HCT116 (cell line): Measurements from ENCODE around the gene APAF1. TPM values are rescaled to one million over a fixed set of nuclear protein-coding genes. Genes with fewer than 3 reads are reported as not detected.

Experiments used
- ATAC-seq: fragments of 200-7000 bp; cut with Tn5 transposase; 2 replicates; pipeline ENCODE4 v1.9.1; 2020; ENCODE audit warnings: mild to moderate bottlenecking, moderate library complexity
- BruUV-seq: library from RNA; stranded (reverse); fragments of 400-500 nt; replicated peaks from 2 replicates; lab custom pipeline; 2021; lab: Mats Ljungman, UMichigan
- CTCF ChIA-PET: fragments of 300-600 bp; sonication (Branson Sonifier 250); formaldehyde crosslinking; loops from one replicate; lab custom pipeline; 2021; ENCODE audit warnings: antibody characterized with exemption; lab: Charles Lee
- POLR2A ChIA-PET: fragments of 300-600, 350-600 bp; sonication (Branson Sonifier 250); formaldehyde crosslinking; loops from one replicate; lab custom pipeline; 2021; ENCODE audit warnings: antibody characterized with exemption; lab: Charles Lee
- RAD21 ChIA-PET, 2 experiments: fragments of 300-600 bp; sonication (Branson Sonifier 250); formaldehyde crosslinking; loops; one replicate each; lab custom pipeline; 2023; ENCODE audit warnings: low total read pairs in 2 of 2; ENCODE audit not compliant: uncharacterized antibody in 2 of 2, unreplicated experiment in 2 of 2, low non-redundant PET in 1 of 2; lab: Charles Lee
- DNase-seq: peaks from one replicate; pipeline ENCODE4 v3.0.0-alpha.2; 2010; ENCODE audit warnings: low read depth, low spot score
- H2AFZ ChIP-seq: fragments of 200-600 bp; shearing (Covaris generic), sonication (generic); 2 replicates; pipeline ENCODE4 v1.6.1; 2017; ENCODE audit warnings: low read depth, mixed run types, mixed read lengths, antibody characterized with exemption, low read length; ENCODE audit not compliant: poor library complexity, severe bottlenecking
- H3K27ac ChIP-seq: 2 replicates; pipeline ENCODE4 v1.5.1; 2012; ENCODE audit warnings: low read depth, low read length
- H3K27me3 ChIP-seq: fragments of 200-600 bp; sonication (generic); 2 replicates; pipeline ENCODE4 v1.6.1; 2016; ENCODE audit warnings: mixed run types, low read length, mixed read lengths; ENCODE audit not compliant: insufficient read depth
- H3K36me3 ChIP-seq, 2 experiments: fragments of 200-500 bp in 1 of 2; fragments of 200-600 bp in 1 of 2; sonication (Bioruptor generic) in 1 of 2; sonication (generic) in 1 of 2; 2 replicates each; pipeline versions ENCODE4 v1.5.1 to v1.6.1; 2014 to 2016; ENCODE audit warnings: low read length in 2 of 2, inconsistent platforms in 1 of 2, mixed read lengths in 1 of 2, mixed run types in 1 of 2; ENCODE audit not compliant: insufficient read depth in 2 of 2, control insufficient read depth in 1 of 2
- H3K4me1 ChIP-seq, 2 experiments: fragments of 200-600 bp in 1 of 2; sonication (generic) in 1 of 2; 2 replicates each; pipeline versions ENCODE4 v1.5.1 to v1.6.1; 2012 to 2017; ENCODE audit warnings: low read length in 2 of 2, inconsistent platforms in 1 of 2, mild to moderate bottlenecking in 1 of 2, mixed read lengths in 1 of 2, mixed run types in 1 of 2, moderate library complexity in 1 of 2; ENCODE audit not compliant: insufficient read depth in 2 of 2, control insufficient read depth in 1 of 2
- H3K4me2 ChIP-seq: fragments of 200-600 bp; sonication (generic); 2 replicates; pipeline ENCODE4 v1.6.1; 2017; ENCODE audit warnings: mixed run types, low read length, mixed read lengths
- H3K4me3 ChIP-seq, 2 experiments: fragments of 200-600 bp in 1 of 2; sonication (generic) in 1 of 2; replicated peaks in 1 of 2; 2 replicates each; pipeline ENCODE4 v1.5.1; 2011 to 2016; ENCODE audit warnings: low read length in 2 of 2, control low read depth in 1 of 2, low read depth in 1 of 2, mild to moderate bottlenecking in 1 of 2, mixed read lengths in 1 of 2, mixed run types in 1 of 2
- H3K79me2 ChIP-seq: fragments of 200-600 bp; sonication (generic); 2 replicates; pipeline ENCODE4 v1.6.1; 2017; ENCODE audit warnings: mild to moderate bottlenecking, mixed run types, low read length, moderate library complexity, mixed read lengths; ENCODE audit not compliant: insufficient read depth
- H3K9ac ChIP-seq: fragments of 200-600 bp; sonication (generic); 2 replicates; pipeline ENCODE4 v1.6.1; 2016; ENCODE audit warnings: low read length, mixed read lengths
- H3K9me2 ChIP-seq: fragments of 200-600 bp; sonication (generic), shearing (Covaris generic); 2 replicates; pipeline ENCODE4 v1.6.1; 2017; ENCODE audit warnings: mixed run types, mild to moderate bottlenecking, moderate library complexity; ENCODE audit not compliant: insufficient read depth
- H3K9me3 ChIP-seq, 2 experiments: fragments of 200-500 bp in 1 of 2; fragments of 200-600 bp in 1 of 2; sonication (Bioruptor generic) in 1 of 2; sonication (generic) in 1 of 2; 2 replicates each; pipeline ENCODE4 v1.6.1; 2014 to 2017; ENCODE audit warnings: low read length in 2 of 2, mixed read lengths in 2 of 2, inconsistent platforms in 1 of 2, low read depth in 1 of 2, mild to moderate bottlenecking in 1 of 2, mixed run types in 1 of 2, moderate library complexity in 1 of 2; ENCODE audit not compliant: control insufficient read depth in 1 of 2, insufficient read depth in 1 of 2
- H4K20me1 ChIP-seq: fragments of 200-600 bp; sonication (generic), shearing (Covaris generic); 2 replicates; pipeline ENCODE4 v1.6.1; 2017; ENCODE audit warnings: mixed run types, mild to moderate bottlenecking, moderate library complexity; ENCODE audit not compliant: insufficient read depth
- ATF3 ChIP-seq: IDR thresholded peaks from 2 replicates; pipeline ENCODE4 v1.6.1; 2012
- CBX3 ChIP-seq: IDR thresholded peaks from 2 replicates; pipeline ENCODE4 v1.6.1; 2012; ENCODE audit warnings: low read depth
- CTCF ChIP-seq, 3 experiments: fragments of 200-600 bp in 1 of 3; sonication (generic) in 1 of 3; IDR thresholded peaks in 2 of 3; conservative IDR thresholded peaks in 1 of 3; 2 replicates each; pipeline ENCODE4 v1.5.1; 2012 to 2017; ENCODE audit warnings: low read depth in 2 of 3, low read length in 2 of 3, antibody characterized with exemption in 1 of 3, borderline replicate concordance in 1 of 3, control low read depth in 1 of 3, mild to moderate bottlenecking in 1 of 3, mixed read lengths in 1 of 3, mixed run types in 1 of 3, moderate library complexity in 1 of 3; ENCODE audit not compliant: insufficient read depth in 1 of 3
- ELF1 ChIP-seq: IDR thresholded peaks from 2 replicates; pipeline ENCODE4 v1.6.1; 2012; ENCODE audit warnings: low read depth, borderline replicate concordance
- EZH2 ChIP-seq: fragments of 200-600 bp; sonication (generic); IDR thresholded peaks from 2 replicates; pipeline ENCODE4 v1.6.1; 2017; ENCODE audit warnings: antibody characterized with exemption, mixed run types
- FOSL1 ChIP-seq: IDR thresholded peaks from 2 replicates; pipeline ENCODE4 v1.6.1; 2012; ENCODE audit warnings: low read depth
- JUND ChIP-seq: IDR thresholded peaks from 2 replicates; pipeline ENCODE4 v1.6.1; 2012
- MAX ChIP-seq: IDR thresholded peaks from 2 replicates; pipeline ENCODE4 v1.6.1; 2012
- RAD21 ChIP-seq: IDR thresholded peaks from 2 replicates; pipeline ENCODE4 v1.6.1; 2012; ENCODE audit warnings: low read depth, mild to moderate bottlenecking
- REST ChIP-seq: IDR thresholded peaks from 2 replicates; pipeline ENCODE4 v1.6.1; 2012; ENCODE audit warnings: low read depth
- SIN3A ChIP-seq: IDR thresholded peaks from 2 replicates; pipeline ENCODE4 v1.6.1; 2012; ENCODE audit warnings: low read depth
- SP1 ChIP-seq: IDR thresholded peaks from 2 replicates; pipeline ENCODE4 v1.6.1; 2012; ENCODE audit warnings: low read depth
- YY1 ChIP-seq: IDR thresholded peaks from 2 replicates; pipeline ENCODE4 v1.6.1; 2011; ENCODE audit warnings: low read length, low read depth, moderate library complexity, mild to moderate bottlenecking; ENCODE audit not compliant: insufficient replicate concordance; ENCODE audit errors: extremely low read depth
- ZNF274 ChIP-seq: fragments of 200-500 bp; sonication (Bioruptor generic); IDR thresholded peaks from 2 replicates; pipeline ENCODE4 v1.6.1; 2014; ENCODE audit warnings: mild to moderate bottlenecking, low read depth, low read length, inconsistent platforms
- intact Hi-C: fragments of 100-400 bp; cut with micrococcal nuclease; formaldehyde crosslinking; loops from 2 replicates; pipeline ENCODE4 v1.10.0; 2022
- total RNA-seq: library from RNA; stranded (reverse); gene quantifications from one replicate; pipeline ENCODE4 v1.2.1, GENCODE V29; 2021; ENCODE audit not compliant: unreplicated experiment

Gene APAF1
- total RNA-seq, 1 experiment from 2014 or later = 13.9 TPM

- TF ChIP-seq REST (no peak), ELF1 (no peak), JUND (no peak), ZNF274 (no peak), RAD21 (no peak), SIN3A (no peak), CBX3 (no peak)
These were observed 26.4 kb downstream of the APAF1 start (continued) for GRCh38 chr12:98671459-98671858.

GRCh38 chr12:98674841-98675240, 29.8 kb downstream of the APAF1 start:
- H4K20me1 ChIP-seq = no peaks in the 10 kb centered on the region
- no peaks in the 10 kb centered on the region for H3K27me3 ChIP-seq
- no peak overlapping the region for H3K27ac ChIP-seq
- H3K36me3 ChIP-seq = peaks cover 0 to 10% of the 10 kb centered on the region in 2 experiments; a peak in 2 of 4 replicates
- ChIA-PET POLR2A (no interaction called here), RAD21 (no interaction called here), CTCF (no interaction called here)
- H3K4me1 ChIP-seq = no peaks in the 10 kb centered on the region
- no TSS peak for BruUV-seq
- no peak for TF ChIP-seq ATF3
- no peak for TF ChIP-seq MAX
- TF ChIP-seq JUND = no peak
- no peak for TF ChIP-seq REST
- TF ChIP-seq YY1 = no peak
- TF ChIP-seq SIN3A = no peak
- no peak for TF ChIP-seq EZH2
- no peak for TF ChIP-seq CTCF (IDR thresholded peaks at IDR 0.05 in 2 of 3, conservative IDR thresholded peaks at IDR 0.05 in 1 of 3; ENCODE audit: borderline replicate concordance in 1 of 3, insufficient read depth in 1 of 3, low read depth in 2 of 3, low read length in 2 of 3)
- TF ChIP-seq SP1 = no peak
- TF ChIP-seq FOSL1 = no peak
- no peak overlapping the region for H3K9ac ChIP-seq
- ATAC-seq (no peak), DNase-seq (no peak)
- no peaks in the 10 kb centered on the region for H3K79me2 ChIP-seq
- no peak overlapping the region for H3K4me3 ChIP-seq
- intact Hi-C loops = no loop called here
- H2AFZ ChIP-seq = no peak overlapping the region
- no peaks in the 10 kb centered on the region for H3K9me2 ChIP-seq
- H3K4me2 ChIP-seq = no peak overlapping the region
- H3K9me3 ChIP-seq = no peaks in the 10 kb centered on the region
